ENCODE data around the gene IFI16. TPM values are rescaled to one million over a fixed set of nuclear protein-coding genes. Genes with fewer than 3 reads are reported as not detected.

The IFI16 gene
- total and polyA plus RNA-seq, 5 experiments from 2014 or later, result 49.2 to 89.8 (median 55.2) TPM

DNA sequence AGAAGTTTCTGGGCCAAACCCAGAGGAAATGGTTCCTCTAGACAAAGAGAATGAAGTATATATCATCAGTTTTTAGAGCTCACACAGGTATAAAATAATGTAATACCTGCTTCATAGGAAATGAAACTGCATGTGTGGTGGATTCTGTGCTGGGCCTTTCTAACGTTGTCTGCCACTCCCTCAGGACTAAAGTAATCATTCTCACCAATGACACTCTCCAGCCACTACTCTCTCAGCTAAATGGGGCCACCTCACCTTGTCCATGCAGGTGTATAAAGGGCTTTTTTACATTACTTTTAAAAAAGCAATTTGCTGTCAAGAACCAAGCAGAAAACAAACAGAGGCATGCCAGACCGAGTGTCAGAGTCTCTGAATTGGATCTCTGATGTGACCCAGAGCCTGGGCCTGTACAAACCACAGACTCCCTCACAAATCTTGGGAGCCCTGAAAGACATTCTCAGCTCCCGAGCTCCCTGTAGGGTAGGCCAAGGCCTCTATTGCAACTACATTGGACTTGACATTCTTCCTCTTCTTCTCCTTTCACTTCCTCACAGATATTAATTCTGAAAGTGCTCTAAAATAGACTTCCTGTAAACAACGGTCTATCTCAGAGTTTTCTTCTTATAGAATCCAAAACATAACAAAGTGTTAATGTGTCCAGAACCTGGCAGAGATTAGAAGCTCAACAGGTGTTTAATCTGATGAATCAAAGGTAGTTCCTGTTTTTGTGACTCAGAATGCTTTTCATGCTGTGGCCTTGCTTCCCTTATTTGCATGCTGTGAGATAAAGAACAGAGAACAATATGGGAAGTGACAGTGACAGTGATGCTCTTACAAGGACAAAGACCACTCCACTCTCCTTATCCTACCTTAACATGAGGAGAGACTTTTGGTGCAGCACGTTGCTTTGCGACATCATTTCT, 58.3 kb downstream of the IFI16 start:
- peak overlapping the region; percentile 4 to 78 (median 56) for H3K4me3 Mint-ChIP-seq
- H3K36me3 Mint-ChIP-seq, result no peaks in the 10 kb centered on the region
- DNase-seq (no peak), ATAC-seq (peak; percentile 47 to 65)
- POLR2A ChIA-PET, result interaction anchor here (0.8 kb wide), 1 partner anchor 59 kb away, joined by 3 read pairs; the partner anchor contains the start of gene IFI16
- peaks cover 5 to 57% (median 13%) of the 10 kb centered on the region in 4 donors for H3K4me1 Mint-ChIP-seq
- H3K9me3 Mint-ChIP-seq, result no peaks in the 10 kb centered on the region
- peak overlapping the region; percentile 79 to 95 (median 86) for H3K27ac Mint-ChIP-seq
- peaks cover 0 to 11% (median 2%) of the 10 kb centered on the region in 5 donors for H3K27me3 Mint-ChIP-seq

DNA sequence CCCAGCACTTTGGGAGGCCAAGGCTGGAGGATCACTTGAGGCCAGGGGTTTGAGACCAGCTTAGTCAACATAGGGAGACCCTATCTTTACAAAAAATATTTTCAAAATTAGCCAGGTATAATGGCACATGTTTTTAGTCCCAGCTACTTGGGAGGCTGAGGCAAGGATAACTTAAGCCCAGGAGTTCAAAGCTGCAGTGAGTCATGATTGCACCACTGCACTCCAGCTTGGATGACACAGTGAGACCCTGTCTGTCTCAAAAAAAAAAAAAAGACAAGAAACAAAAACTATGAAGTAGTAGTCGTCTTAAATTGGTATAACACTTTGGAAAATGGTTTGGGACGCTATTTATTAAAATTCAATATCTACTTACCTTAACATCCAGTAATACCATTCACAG, 59.2 kb downstream of the IFI16 start:
- DNase-seq (no peak), ATAC-seq (no peak)
- H3K27ac Mint-ChIP-seq, result peak overlapping the region in 2 of 10 donors; percentile 17 to 88
- POLR2A ChIA-PET, result interaction anchor here (0.8 kb wide), 1 partner anchor 60 kb away, joined by 3 read pairs; the partner anchor contains the start of gene IFI16
- H3K27me3 Mint-ChIP-seq, result peaks cover 0 to 11% (median 2%) of the 10 kb centered on the region in 5 donors
- peak overlapping the region in 1 of 10 donors; percentile 50 for H3K4me3 Mint-ChIP-seq
- H3K4me1 Mint-ChIP-seq, result peaks cover 5 to 57% (median 13%) of the 10 kb centered on the region in 4 donors
- no peaks in the 10 kb centered on the region for H3K9me3 Mint-ChIP-seq
- H3K36me3 Mint-ChIP-seq, result no peaks in the 10 kb centered on the region

DNA sequence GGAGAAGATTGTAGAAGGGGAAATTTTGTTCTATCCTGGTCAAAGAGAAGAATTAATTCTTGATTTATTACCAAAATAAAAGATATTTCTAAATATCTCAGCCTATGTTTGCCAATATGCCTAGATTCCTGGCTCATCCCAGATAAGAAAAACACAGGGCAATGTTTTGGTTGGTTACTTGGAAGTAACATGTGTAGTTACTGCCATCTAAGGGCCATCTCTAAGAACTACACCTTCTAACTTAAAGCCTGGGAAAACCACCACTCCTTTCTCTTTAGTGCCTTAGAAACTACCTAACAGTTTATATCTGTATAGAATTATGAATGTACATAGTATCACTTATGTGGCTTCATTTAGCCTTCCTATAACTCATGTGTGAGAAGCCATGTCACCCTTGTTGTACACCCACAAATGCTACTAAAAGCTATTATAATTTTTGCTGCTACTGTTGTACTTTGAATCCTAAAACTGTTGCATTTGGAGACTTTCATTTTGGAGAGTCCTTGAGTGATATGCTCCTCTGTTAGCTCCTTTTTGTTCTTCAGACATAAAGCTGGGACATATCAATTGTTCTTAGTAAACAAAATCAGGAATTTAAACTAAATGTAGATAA, 62.4 kb downstream of the IFI16 start:
- no peaks in the 10 kb centered on the region for H3K9me3 Mint-ChIP-seq
- ATAC-seq (no peak), DNase-seq (peak in 3 of 10 donors; percentile 40 to 49 (median 43))
- no peaks in the 10 kb centered on the region for H3K36me3 Mint-ChIP-seq
- H3K27ac Mint-ChIP-seq, result peak overlapping the region in 1 of 10 donors; percentile 4
- no peak overlapping the region for H3K4me3 Mint-ChIP-seq
- POLR2A ChIA-PET, result no interaction called here
- H3K27me3 Mint-ChIP-seq, result peaks cover 0 to 11% (median 0%) of the 10 kb centered on the region in 5 donors
- H3K4me1 Mint-ChIP-seq, result peaks cover 5 to 44% (median 13%) of the 10 kb centered on the region in 4 donors

DNA sequence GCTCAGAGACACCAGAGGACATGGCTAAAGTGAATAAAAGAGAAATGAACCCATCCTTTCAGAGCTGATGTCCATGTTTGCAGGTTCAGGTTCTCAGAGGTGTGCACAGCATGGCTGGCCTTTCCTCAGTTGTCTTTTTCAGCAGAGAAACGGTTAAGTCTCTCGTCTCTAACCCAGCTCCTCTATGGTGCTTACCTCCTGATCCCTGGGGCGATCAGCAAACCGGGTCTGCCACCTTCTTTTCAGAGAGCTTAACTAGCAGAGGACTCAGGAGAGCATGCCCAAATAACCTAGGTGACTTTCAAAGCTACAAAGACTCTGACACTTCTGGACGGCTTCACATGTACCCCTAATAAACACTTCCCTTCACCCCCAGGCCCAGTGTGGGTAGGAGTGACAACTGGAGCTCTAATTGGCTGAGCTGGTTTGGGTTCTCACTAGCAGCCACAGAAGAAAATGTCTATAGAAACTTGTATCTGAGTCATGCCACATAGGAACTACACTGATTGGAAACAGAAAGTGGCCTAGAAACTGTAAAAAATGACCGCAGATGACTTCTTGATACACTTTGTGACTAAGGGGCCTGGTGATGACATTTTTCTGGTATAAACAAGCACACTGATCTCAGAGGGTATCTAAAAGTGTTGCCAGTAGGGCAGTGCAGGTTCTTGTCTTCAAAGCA, 66.9 kb downstream of the IFI16 start, which contains the start of gene AIM2:
TSS of gene AIM2 (minus strand) at position 329 of the 682 bp plus-strand sequence. CDS start 3,267 bp downstream, outside the sequence.
- H3K9me3 Mint-ChIP-seq, result no peaks in the 10 kb centered on the region
- peak within 1 kb of the TSS in 6 of 10 donors; percentile 2 to 94 (median 78) for H3K27ac Mint-ChIP-seq
- no peaks in the 10 kb centered on the region for H3K36me3 Mint-ChIP-seq
- POLR2A ChIA-PET, result no interaction called here
- H3K4me1 Mint-ChIP-seq, result peaks cover 0 to 17% (median 0%) of the 10 kb centered on the region in 4 donors
- peak within 1 kb of the TSS in 5 of 10 donors; percentile 17 to 80 (median 58) for H3K4me3 Mint-ChIP-seq
- DNase-seq (peak in 2 of 10 donors; percentile 12 to 61), ATAC-seq (peak; percentile 50 to 75)
- peaks cover 0 to 11% (median 4%) of the 10 kb centered on the region in 5 donors for H3K27me3 Mint-ChIP-seq

DNA sequence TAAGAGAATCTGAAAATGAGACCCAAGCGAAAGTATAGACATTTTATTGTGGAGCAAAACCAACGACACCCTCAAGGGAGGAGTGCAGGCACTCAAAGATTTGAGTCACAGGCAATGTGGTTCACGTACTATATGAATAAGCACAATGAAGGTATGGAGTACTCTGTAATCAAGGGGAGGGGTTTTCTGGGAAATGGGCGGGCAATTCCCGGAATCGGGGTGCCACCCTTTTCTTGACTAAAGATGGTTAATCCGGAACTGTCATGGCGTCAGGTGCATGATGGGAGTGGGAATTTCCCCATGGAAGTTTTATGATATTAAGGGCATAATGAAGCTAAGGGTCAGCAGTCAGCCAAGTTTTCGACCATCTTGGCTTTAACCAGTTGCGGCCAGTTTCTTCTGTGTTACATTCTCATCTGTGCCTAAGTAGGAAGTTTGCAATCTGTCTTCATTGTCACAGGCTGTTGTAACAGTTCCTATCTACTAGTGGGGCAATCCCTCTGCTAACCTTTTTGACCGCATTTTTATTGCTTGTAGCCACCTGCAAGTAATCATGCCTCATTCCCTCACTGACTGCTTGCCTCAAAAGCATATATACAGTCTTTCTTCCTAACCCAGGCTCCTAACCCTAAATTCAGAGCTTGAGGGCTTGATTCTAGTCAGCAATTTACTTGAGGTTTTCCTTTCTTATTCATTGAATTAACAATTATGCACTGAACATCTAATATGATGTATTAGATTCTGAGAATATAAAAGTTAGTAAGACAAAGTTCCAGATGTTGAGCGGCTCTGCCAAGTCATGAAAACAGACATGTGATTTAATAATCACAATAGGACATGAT, 67.6 kb downstream of the IFI16 start:
- DNase-seq (peak in 2 of 10 donors; percentile 2 to 43), ATAC-seq (peak; percentile 32 to 61)
- no peaks in the 10 kb centered on the region for H3K9me3 Mint-ChIP-seq
- POLR2A ChIA-PET, result no interaction called here
- no peaks in the 10 kb centered on the region for H3K36me3 Mint-ChIP-seq
- H3K4me1 Mint-ChIP-seq, result peaks cover 0 to 14% (median 0%) of the 10 kb centered on the region in 4 donors
- peak overlapping the region in 4 of 10 donors; percentile 25 to 80 (median 60) for H3K4me3 Mint-ChIP-seq
- H3K27me3 Mint-ChIP-seq, result peaks cover 0 to 9% (median 4%) of the 10 kb centered on the region in 5 donors
- peak overlapping the region in 6 of 10 donors; percentile 2 to 94 (median 78) for H3K27ac Mint-ChIP-seq

DNA sequence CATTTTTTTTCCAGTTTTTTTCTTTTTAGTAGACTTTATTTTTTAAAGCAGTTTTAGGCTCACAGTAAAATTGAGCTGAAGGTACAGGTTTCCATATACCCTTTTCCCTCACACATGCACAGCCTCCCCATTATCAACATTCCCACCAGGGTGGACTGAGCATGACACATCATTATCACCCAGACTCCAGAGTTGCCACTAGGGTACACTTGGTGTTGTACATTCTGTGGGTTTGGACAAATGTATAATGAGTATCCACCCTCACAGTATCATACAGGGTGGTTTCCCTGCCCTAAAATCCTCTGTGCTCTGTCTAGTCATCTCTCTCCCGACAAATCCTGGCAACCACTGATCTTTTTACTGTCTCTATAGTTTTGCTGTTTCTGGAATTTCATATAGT, 69.8 kb downstream of the IFI16 start:
- ATAC-seq (no peak), DNase-seq (no peak)
- POLR2A ChIA-PET, result no interaction called here
- H3K4me3 Mint-ChIP-seq, result no peak overlapping the region
- H3K4me1 Mint-ChIP-seq, result peaks cover 0 to 14% (median 0%) of the 10 kb centered on the region in 4 donors
- H3K27me3 Mint-ChIP-seq, result peaks cover 0 to 6% (median 2%) of the 10 kb centered on the region in 5 donors
- no peaks in the 10 kb centered on the region for H3K36me3 Mint-ChIP-seq
- H3K27ac Mint-ChIP-seq, result no peak overlapping the region
- no peaks in the 10 kb centered on the region for H3K9me3 Mint-ChIP-seq

DNA sequence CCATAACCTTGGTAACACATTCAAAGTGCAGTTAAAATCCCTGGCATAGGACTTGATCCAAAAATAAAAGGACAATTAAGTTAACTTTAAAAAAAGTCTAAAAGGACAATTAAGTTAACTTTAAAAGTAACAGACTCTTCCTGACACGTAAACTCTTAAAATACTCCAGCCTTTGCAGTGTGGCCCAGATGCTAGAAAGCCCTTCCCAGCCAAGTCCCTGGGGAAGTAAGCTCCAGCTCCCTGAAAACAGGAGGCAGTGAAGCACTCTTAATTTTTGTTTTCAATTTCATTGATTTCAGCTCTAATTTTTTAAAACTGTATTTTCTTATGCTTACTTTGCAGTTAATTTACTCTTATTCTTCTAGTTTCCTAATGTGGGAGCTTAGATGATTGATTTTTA, 71.9 kb downstream of the IFI16 start:
- peaks cover 0 to 6% (median 2%) of the 10 kb centered on the region in 5 donors for H3K27me3 Mint-ChIP-seq
- no peaks in the 10 kb centered on the region for H3K9me3 Mint-ChIP-seq
- ATAC-seq, result no peak
- POLR2A ChIA-PET, result no interaction called here
- no peaks in the 10 kb centered on the region for H3K36me3 Mint-ChIP-seq
- no peak overlapping the region for H3K27ac Mint-ChIP-seq
- H3K4me1 Mint-ChIP-seq, result peaks cover 0 to 14% (median 0%) of the 10 kb centered on the region in 4 donors
- no peak for DNase-seq
- no peak overlapping the region for H3K4me3 Mint-ChIP-seq

DNA sequence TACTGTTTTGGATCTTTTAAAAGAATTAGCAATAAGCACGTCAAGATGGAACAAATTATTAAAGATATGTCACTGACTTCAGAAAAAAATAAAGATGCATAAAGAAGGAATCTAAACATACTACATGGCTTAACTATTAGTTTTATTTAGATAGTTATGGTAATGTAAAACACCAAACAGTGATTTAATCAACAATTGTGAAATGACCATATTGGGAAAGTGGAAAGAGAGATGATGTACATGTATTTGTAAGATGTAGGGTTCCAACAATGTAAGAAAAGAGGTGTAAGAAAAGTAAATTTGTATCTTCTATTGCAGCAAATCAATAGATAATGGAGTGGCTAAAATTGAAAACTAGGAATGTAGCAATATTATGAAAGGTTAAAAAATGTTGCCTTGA, 73.3 kb downstream of the IFI16 start:
- ATAC-seq (no peak), DNase-seq (no peak)
- Mint-ChIP-seq H3K27me3 (peaks cover 0 to 5% (median 2%) of the 10 kb centered on the region in 5 donors), H3K36me3 (no peaks in the 10 kb centered on the region), H3K4me1 (peaks cover 0 to 8% (median 0%) of the 10 kb centered on the region in 4 donors), H3K4me3 (no peak overlapping the region), H3K27ac (no peak overlapping the region), H3K9me3 (no peaks in the 10 kb centered on the region)
- POLR2A ChIA-PET, result no interaction called here

DNA sequence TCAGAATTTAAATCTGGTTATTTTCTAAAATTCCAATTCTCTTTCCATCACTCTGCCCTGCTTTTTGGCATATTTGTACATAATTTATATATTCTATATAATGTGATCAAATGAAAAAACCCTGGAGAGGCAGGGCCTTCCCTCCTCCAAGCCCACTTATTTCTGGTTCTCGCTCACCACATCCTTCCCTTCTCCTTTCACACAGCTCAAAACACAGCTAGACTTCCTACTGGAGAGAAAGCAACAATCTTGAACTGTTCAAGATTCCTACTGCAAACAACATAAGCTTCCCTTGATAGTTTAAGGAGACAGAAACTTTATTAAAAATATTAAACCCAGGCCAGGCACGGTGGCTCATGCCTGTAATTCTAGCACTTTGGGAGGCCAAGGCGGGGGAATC, 74.4 kb downstream of the IFI16 start:
- no peak overlapping the region for H3K27ac Mint-ChIP-seq
- no peak overlapping the region for H3K4me3 Mint-ChIP-seq
- no peaks in the 10 kb centered on the region for H3K9me3 Mint-ChIP-seq
- H3K4me1 Mint-ChIP-seq, result peaks cover 0 to 17% (median 0%) of the 10 kb centered on the region in 4 donors
- no peaks in the 10 kb centered on the region for H3K36me3 Mint-ChIP-seq
- DNase-seq, result no peak
- POLR2A ChIA-PET, result no interaction called here
- H3K27me3 Mint-ChIP-seq, result peaks cover 0 to 3% (median 0%) of the 10 kb centered on the region in 5 donors
- ATAC-seq, result no peak

DNA sequence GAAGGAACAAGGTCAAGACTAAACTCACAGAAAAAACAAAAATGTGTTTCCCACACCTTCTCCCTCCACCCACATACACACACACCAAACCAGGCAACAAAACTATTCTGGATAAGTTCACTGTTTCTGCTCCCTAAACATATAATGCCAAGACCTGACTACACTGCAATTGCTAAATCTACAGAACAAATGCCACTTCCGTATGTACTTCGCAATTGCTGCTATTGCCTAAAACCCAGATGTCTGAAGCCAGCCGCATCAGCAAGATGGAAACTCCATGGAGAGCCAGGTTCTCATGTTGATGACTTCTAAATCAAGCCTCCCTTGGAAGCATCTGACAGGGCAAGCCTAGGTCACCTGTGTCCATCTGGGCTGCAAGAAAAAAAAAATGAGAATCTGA, 75.2 kb downstream of the IFI16 start:
- POLR2A ChIA-PET, result no interaction called here
- Mint-ChIP-seq H3K27ac (no peak overlapping the region), H3K4me1 (peaks cover 0 to 23% (median 1%) of the 10 kb centered on the region in 4 donors), H3K27me3 (peaks cover 0 to 5% (median 3%) of the 10 kb centered on the region in 5 donors), H3K4me3 (no peak overlapping the region), H3K9me3 (no peaks in the 10 kb centered on the region), H3K36me3 (no peaks in the 10 kb centered on the region)
- ATAC-seq (no peak), DNase-seq (no peak)

DNA sequence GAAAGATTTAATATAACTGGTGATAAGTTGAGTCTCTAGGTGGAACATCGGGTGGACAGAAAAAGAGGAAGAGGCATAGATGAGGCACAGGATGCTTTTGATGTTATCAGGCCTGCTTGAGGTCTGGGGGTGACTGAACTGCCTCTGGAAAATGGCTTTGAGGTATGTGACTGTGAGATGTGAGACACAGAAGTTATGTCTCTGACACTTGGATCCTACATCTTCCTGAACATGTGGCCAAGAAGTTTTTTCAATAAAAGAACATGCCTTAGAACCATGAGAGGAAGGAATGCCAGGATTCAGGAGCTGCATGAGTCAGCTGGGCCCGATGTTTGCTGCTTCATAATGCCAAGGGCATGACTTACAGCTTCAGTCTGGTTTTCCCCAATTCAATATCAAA, 78.3 kb downstream of the IFI16 start:
- Mint-ChIP-seq H3K27ac (no peak overlapping the region), H3K36me3 (no peaks in the 10 kb centered on the region), H3K9me3 (no peaks in the 10 kb centered on the region), H3K4me1 (peaks cover 0 to 40% (median 1%) of the 10 kb centered on the region in 4 donors), H3K4me3 (no peak overlapping the region), H3K27me3 (peaks cover 0 to 5% (median 4%) of the 10 kb centered on the region in 5 donors)
- DNase-seq (no peak), ATAC-seq (no peak)
- POLR2A ChIA-PET, result interaction anchor here (0.8 kb wide), 1 partner anchor 8 kb away, joined by 4 read pairs; no protein-coding TSS in a partner anchor
